ENCODE results near the gene HAND1.

DNA sequence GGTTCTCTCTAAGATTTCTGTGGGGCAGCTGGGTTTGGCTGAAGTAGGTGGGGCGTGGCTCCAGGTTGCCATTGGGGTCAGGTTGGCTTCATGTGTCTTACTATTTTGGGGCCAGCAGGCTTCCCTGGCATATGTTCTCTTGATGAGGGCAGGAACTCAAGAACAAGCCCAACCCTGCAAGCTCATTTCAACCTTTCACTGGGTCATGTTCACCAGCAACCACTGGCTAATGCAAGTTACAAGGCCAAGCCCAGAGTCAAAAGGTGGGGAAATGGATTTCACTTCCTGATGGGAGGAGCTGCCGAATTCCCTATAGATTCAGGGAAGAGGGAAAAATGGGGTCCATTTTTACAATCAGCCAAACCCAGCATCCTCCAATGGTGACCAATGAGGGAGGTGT lies 34.0 kb upstream of the HAND1 start:
- TF ChIP-seq ZNF274 (IDR thresholded peaks at IDR 0.05; ENCODE audit: low read depth, low read length) (no peak), SUZ12 (IDR thresholded peaks at IDR 0.05; ENCODE audit: extremely low read depth, insufficient read depth, insufficient read length) (no peak)

Measured in NT2/D1 (cell line).